Measurements from ENCODE around the gene SELENOO. TPM values are rescaled to one million over a fixed set of nuclear protein-coding genes. Genes with fewer than 3 reads are reported as not detected.

The SELENOO gene
- total and polyA plus RNA-seq, 4 donors: 15.6 to 30.3 (median 24.1) TPM

- DNase-seq: no peak
- Histone ChIP-seq H3K36me3 (ENCODE audit: control insufficient read depth in 4 of 4, insufficient read depth in 4 of 4, low read length in 4 of 4) (peaks cover 2 to 52% (median 9%) of the 10 kb centered on the region in 4 donors), H3K4me3 (no peak overlapping the region), H3K27me3 (ENCODE audit: control insufficient read depth in 3 of 3, insufficient read depth in 3 of 3, low read length in 2 of 3) (no peaks in the 10 kb centered on the region), H3K27ac (ENCODE audit: low read depth in 1 of 2, low read length in 1 of 2) (no peak overlapping the region), H3K9me3 (ENCODE audit: control insufficient read depth in 4 of 4, insufficient read depth in 3 of 4, low read length in 3 of 4) (no peaks in the 10 kb centered on the region), H3K9ac (ENCODE audit: insufficient read depth in 1 of 2, low read length in 2 of 2) (no peak overlapping the region), H3K4me1 (ENCODE audit: control insufficient read depth in 5 of 5, insufficient read depth in 5 of 5, low read length in 5 of 5) (peaks cover 0 to 17% (median 0%) of the 10 kb centered on the region in 5 donors)
- WGBS, 2 donors: 95% methylated on average over 60 to 61 of the region's 61 CpGs
- ATAC-seq (ENCODE audit: insufficient read depth, low FRiP score): no peak
- no peak for TF ChIP-seq CTCF (IDR thresholded peaks at IDR 0.05; ENCODE audit: control extremely low read depth, extremely low read depth)
Observed at GRCh38 chr22:50197856-50198623, 2.8 kb upstream of the SELENOO start.

DNA sequence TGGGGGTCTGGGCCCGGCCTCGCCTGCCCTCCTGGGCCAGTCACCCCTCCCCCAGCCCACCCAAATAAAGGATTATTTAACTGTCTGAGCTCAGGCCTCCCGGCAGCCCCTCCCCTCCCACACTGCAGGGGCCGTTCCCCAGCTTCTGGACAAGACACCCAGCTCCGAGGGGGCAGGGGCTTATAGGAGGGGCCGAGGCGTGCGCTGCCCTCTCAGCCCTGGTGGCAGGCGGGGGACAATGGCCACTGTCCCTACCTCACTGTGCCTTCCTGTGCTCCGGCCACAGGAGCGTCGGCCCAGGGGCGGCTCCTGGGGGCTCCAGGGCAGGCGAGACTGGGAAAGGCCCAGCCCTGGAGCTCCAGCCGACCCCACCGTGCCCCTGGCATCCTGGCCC, 2.2 kb upstream of the SELENOO start:
- 93 to 94% methylated on average over 16 of the region's 16 CpGs for WGBS, 2 donors
- Histone ChIP-seq H3K36me3 (ENCODE audit: control insufficient read depth in 4 of 4, insufficient read depth in 4 of 4, low read length in 4 of 4) (peaks cover 4 to 48% (median 12%) of the 10 kb centered on the region in 4 donors), H3K27me3 (ENCODE audit: control insufficient read depth in 3 of 3, insufficient read depth in 3 of 3, low read length in 2 of 3) (no peaks in the 10 kb centered on the region), H3K27ac (ENCODE audit: low read depth in 1 of 2, low read length in 1 of 2) (no peak overlapping the region), H3K4me3 (no peak overlapping the region), H3K9me3 (ENCODE audit: control insufficient read depth in 4 of 4, insufficient read depth in 3 of 4, low read length in 3 of 4) (no peaks in the 10 kb centered on the region), H3K9ac (ENCODE audit: insufficient read depth in 1 of 2, low read length in 2 of 2) (no peak overlapping the region), H3K4me1 (ENCODE audit: control insufficient read depth in 5 of 5, insufficient read depth in 5 of 5, low read length in 5 of 5) (peaks cover 0 to 17% (median 0%) of the 10 kb centered on the region in 5 donors)
- ATAC-seq (ENCODE audit: insufficient read depth, low FRiP score): no peak
- DNase-seq: no peak
- TF ChIP-seq CTCF (IDR thresholded peaks at IDR 0.05; ENCODE audit: control extremely low read depth, extremely low read depth): no peak

GRCh38 chr22:50199251-50199721, 1.5 kb upstream of the SELENOO start:
- WGBS, 2 donors: 87 to 89% methylated on average over 18 of the region's 18 CpGs
- no peak overlapping the region for H3K4me3 ChIP-seq
- TF ChIP-seq CTCF (IDR thresholded peaks at IDR 0.05; ENCODE audit: control extremely low read depth, extremely low read depth): no peak
- ATAC-seq (ENCODE audit: insufficient read depth, low FRiP score): no peak
- peaks cover 4 to 41% (median 12%) of the 10 kb centered on the region in 4 donors for H3K36me3 ChIP-seq (ENCODE audit: control insufficient read depth in 4 of 4, insufficient read depth in 4 of 4, low read length in 4 of 4)
- H3K9ac ChIP-seq (ENCODE audit: insufficient read depth in 1 of 2, low read length in 2 of 2): no peak overlapping the region
- H3K27ac ChIP-seq (ENCODE audit: low read depth in 1 of 2, low read length in 1 of 2): no peak overlapping the region
- peaks cover 0 to 17% (median 0%) of the 10 kb centered on the region in 5 donors for H3K4me1 ChIP-seq (ENCODE audit: control insufficient read depth in 5 of 5, insufficient read depth in 5 of 5, low read length in 5 of 5)
- no peaks in the 10 kb centered on the region for H3K9me3 ChIP-seq (ENCODE audit: control insufficient read depth in 4 of 4, insufficient read depth in 3 of 4, low read length in 3 of 4)
- H3K27me3 ChIP-seq (ENCODE audit: control insufficient read depth in 3 of 3, insufficient read depth in 3 of 3, low read length in 2 of 3): no peaks in the 10 kb centered on the region
- DNase-seq: no peak

All from lung (tissue), 12 donors.